Measurements from ENCODE around the gene MID1IP1.

- TF ChIP-seq CTCF (IDR thresholded peaks at IDR 0.05) (no peak), POLR2AphosphoS5 (IDR thresholded peaks at IDR 0.05) (no peak)
These were observed 14.9 kb downstream of the MID1IP1 start for GRCh38 chrX:38816155-38816554.
